ENCODE data around the gene GARNL3.

- no peak for TF ChIP-seq CTCF (IDR thresholded peaks at IDR 0.05)
- TF ChIP-seq POLR2A (IDR thresholded peaks at IDR 0.05) = no peak
Measured at GRCh38 chr9:127237801-127238200, 26.8 kb upstream of the GARNL3 start.
